Measurements from ENCODE around the gene SMPD1.

SMPD1 gene

GRCh38 chr11:6404342-6405051 is 14.2 kb downstream of the SMPD1 start:
- Histone ChIP-seq H3K27ac (no peak overlapping the region), H3K27me3 (replicated peaks) (no peaks in the 10 kb centered on the region), H3K4me3 (ENCODE audit: low read depth, low read length) (no peak overlapping the region), H3K36me3 (replicated peaks) (peaks cover 2% of the 10 kb centered on the region)
- no peak for TF ChIP-seq CTCF (IDR thresholded peaks at IDR 0.05; ENCODE audit: low read depth, low read length, missing control alignments)
- DNase-seq: peak; percentile 18
- in situ Hi-C loops (cut with HindIII; ENCODE audit: low pct_ligation_motif_present, low sequenced_read_pairs): no loop called here

- no peak overlapping the region for H3K27ac ChIP-seq
- TF ChIP-seq CTCF (IDR thresholded peaks at IDR 0.05; ENCODE audit: low read depth, low read length, missing control alignments): no peak
These were observed 14.9 kb downstream of the SMPD1 start for GRCh38 chr11:6405052-6405667.

GRCh38 chr11:6405846-6406245 is 15.6 kb downstream of the SMPD1 start:
- H3K27ac ChIP-seq: no peak overlapping the region
- H3K36me3 ChIP-seq (replicated peaks): peaks cover 6% of the 10 kb centered on the region
- TF ChIP-seq CTCF (IDR thresholded peaks at IDR 0.05; ENCODE audit: low read depth, low read length, missing control alignments): no peak
- in situ Hi-C loops (cut with HindIII; ENCODE audit: low pct_ligation_motif_present, low sequenced_read_pairs): no loop called here
- H3K4me3 ChIP-seq (ENCODE audit: low read depth, low read length): no peak overlapping the region
- no peak for DNase-seq
- H3K27me3 ChIP-seq (replicated peaks): no peaks in the 10 kb centered on the region

More at GRCh38 chr11:6405052-6405667, 14.9 kb downstream of the SMPD1 start:
- in situ Hi-C loops (cut with HindIII; ENCODE audit: low pct_ligation_motif_present, low sequenced_read_pairs): no loop called here
- Histone ChIP-seq H3K27me3 (replicated peaks) (no peaks in the 10 kb centered on the region), H3K4me3 (ENCODE audit: low read depth, low read length) (no peak overlapping the region), H3K36me3 (replicated peaks) (peaks cover 3% of the 10 kb centered on the region)
- no peak for DNase-seq

GRCh38 chr11:6406370-6406769 is 16.1 kb downstream of the SMPD1 start:
- Histone ChIP-seq H3K4me3 (ENCODE audit: low read depth, low read length) (no peak overlapping the region), H3K27me3 (replicated peaks) (no peaks in the 10 kb centered on the region), H3K27ac (no peak overlapping the region), H3K36me3 (replicated peaks) (peaks cover 6% of the 10 kb centered on the region)
- in situ Hi-C loops (cut with HindIII; ENCODE audit: low pct_ligation_motif_present, low sequenced_read_pairs): no loop called here
- TF ChIP-seq CTCF (IDR thresholded peaks at IDR 0.05; ENCODE audit: low read depth, low read length, missing control alignments): no peak
- DNase-seq: no peak

DNA sequence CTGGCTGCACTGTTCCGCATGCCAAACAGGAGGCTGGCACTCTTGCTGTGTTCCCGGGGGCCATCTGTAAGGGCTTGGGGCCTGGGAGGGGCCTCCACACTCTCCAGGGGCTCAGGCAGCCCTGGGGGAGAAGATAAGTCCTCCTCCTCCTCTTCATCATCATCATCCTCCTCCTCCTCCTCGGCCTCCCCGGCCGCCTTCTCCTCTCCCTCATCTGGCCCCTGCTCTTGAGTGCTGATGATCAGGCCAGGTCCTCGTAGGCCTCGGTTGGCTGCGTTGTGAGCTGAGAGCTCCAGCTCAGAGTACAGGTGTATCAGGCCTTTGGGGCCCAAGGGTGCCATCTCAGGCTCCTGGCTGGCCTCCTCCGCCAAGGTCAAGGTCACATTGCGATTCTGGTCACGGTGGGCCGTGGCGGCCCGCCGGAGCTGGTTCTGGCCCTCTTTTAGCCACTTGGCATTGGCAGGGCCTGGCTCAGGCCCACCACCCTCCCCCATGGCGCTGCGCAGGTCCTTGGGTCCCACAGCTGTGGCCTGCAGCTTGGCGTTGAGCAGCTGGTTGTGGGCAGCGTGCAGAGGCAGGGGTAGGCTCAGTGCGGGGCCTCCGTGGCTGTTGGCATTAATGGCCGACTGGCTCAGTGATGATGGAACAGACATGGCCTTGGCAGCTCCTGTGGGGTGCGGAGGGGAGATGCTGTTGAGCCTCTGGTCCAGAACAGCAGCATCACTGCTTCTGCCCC is 20.6 kb downstream of the SMPD1 start:
- Histone ChIP-seq H3K36me3 (replicated peaks) (peaks cover 4% of the 10 kb centered on the region), H3K27me3 (replicated peaks) (no peaks in the 10 kb centered on the region), H3K4me3 (ENCODE audit: low read depth, low read length) (no peak overlapping the region), H3K27ac (no peak overlapping the region)
- no peak for DNase-seq
- in situ Hi-C loops (cut with HindIII; ENCODE audit: low pct_ligation_motif_present, low sequenced_read_pairs): no loop called here
- no peak for TF ChIP-seq CTCF (IDR thresholded peaks at IDR 0.05; ENCODE audit: low read depth, low read length, missing control alignments)
